HFFc6 (cell line): ENCODE data around the gene ASPN. TPM values are rescaled to one million over a fixed set of nuclear protein-coding genes. Genes with fewer than 3 reads are reported as not detected.
A peak's percentile ranks its signal among the peaks of the same experiment; 100 is the strongest.

Experiments
- DNase-seq: peaks from one replicate; pipeline ENCODE4 v3.0.0-alpha.2; 2018
- H3K27ac Mint-ChIP-seq: 2 replicates; pipeline ENCODE4 v1.8.0; 2020; ENCODE audit warnings: mild to moderate bottlenecking, mixed read lengths
- H3K27me3 Mint-ChIP-seq: 2 replicates; pipeline ENCODE4 v1.8.0; 2021; ENCODE audit warnings: mild to moderate bottlenecking, moderate library complexity, mixed read lengths; ENCODE audit not compliant: insufficient read depth
- H3K36me3 Mint-ChIP-seq: 2 replicates; pipeline ENCODE4 v1.8.0; 2021; ENCODE audit warnings: low read depth, mixed read lengths
- H3K4me1 Mint-ChIP-seq: 2 replicates; pipeline ENCODE4 v1.8.0; 2020; ENCODE audit warnings: low read depth, mixed read lengths
- H3K4me3 Mint-ChIP-seq: 2 replicates; pipeline ENCODE4 v1.8.0; 2020; ENCODE audit warnings: mild to moderate bottlenecking, moderate library complexity, mixed read lengths
- H3K9me3 Mint-ChIP-seq: 2 replicates; pipeline ENCODE4 v1.8.0; 2020; ENCODE audit warnings: mild to moderate bottlenecking, mixed read lengths
- CTCF ChIP-seq: fragments of 200-600 bp; sonication (generic); IDR thresholded peaks from 2 replicates; pipeline ENCODE4 v1.5.0; 2021; ENCODE audit warnings: antibody characterized with exemption, mild to moderate bottlenecking
- total RNA-seq, 6 experiments: library from RNA; stranded (reverse); fragmentation: NEBNext Ultra II Directional; extraction: Animal tissue kit (Norgen Biotek cat#: 25700); gene quantifications; 2 replicates in 1 of 6; 3 replicates in 5 of 6; pipeline ENCODE4 v1.2.3, GENCODE V29; 2021

Gene ASPN
- total RNA-seq, 6 experiments from 2014 or later = 4.0 to 6.7 (median 4.6) TPM

GRCh38 chr9:92474587-92474986 lies 7.7 kb downstream of the ASPN start:
- H3K4me1 Mint-ChIP-seq = peaks cover 5% of the 10 kb centered on the region
- no peak for TF ChIP-seq CTCF
- no peak overlapping the region for H3K4me3 Mint-ChIP-seq
- no peaks in the 10 kb centered on the region for H3K27me3 Mint-ChIP-seq
- no peak overlapping the region for H3K27ac Mint-ChIP-seq
- no peaks in the 10 kb centered on the region for H3K36me3 Mint-ChIP-seq
- no peaks in the 10 kb centered on the region for H3K9me3 Mint-ChIP-seq
- no peak for DNase-seq

- H3K27ac Mint-ChIP-seq = peak overlapping the region; percentile 70
- peaks cover 57% of the 10 kb centered on the region for H3K4me1 Mint-ChIP-seq
- DNase-seq = peak; percentile 62
- H3K27me3 Mint-ChIP-seq = no peaks in the 10 kb centered on the region
- no peak overlapping the region; the same call in 1 of the 2 replicates for H3K4me3 Mint-ChIP-seq
- TF ChIP-seq CTCF = no peak
- H3K9me3 Mint-ChIP-seq = no peaks in the 10 kb centered on the region
- H3K36me3 Mint-ChIP-seq = no peaks in the 10 kb centered on the region
These were observed 14.1 kb downstream of the ASPN start for GRCh38 chr9:92468206-92468605.

GRCh38 chr9:92467511-92467910 lies 14.8 kb downstream of the ASPN start:
- no peaks in the 10 kb centered on the region for H3K36me3 Mint-ChIP-seq
- H3K4me1 Mint-ChIP-seq = peaks cover 64% of the 10 kb centered on the region
- H3K27me3 Mint-ChIP-seq = no peaks in the 10 kb centered on the region
- H3K4me3 Mint-ChIP-seq = no peak overlapping the region
- no peak for TF ChIP-seq CTCF
- H3K9me3 Mint-ChIP-seq = no peaks in the 10 kb centered on the region
- no peak for DNase-seq
- no peak overlapping the region; the same call in 1 of the 2 replicates for H3K27ac Mint-ChIP-seq

- no peak overlapping the region for H3K4me3 Mint-ChIP-seq
- no peak for DNase-seq
- no peaks in the 10 kb centered on the region for H3K27me3 Mint-ChIP-seq
- peaks cover 67% of the 10 kb centered on the region for H3K4me1 Mint-ChIP-seq
- no peak for TF ChIP-seq CTCF
- H3K9me3 Mint-ChIP-seq = no peaks in the 10 kb centered on the region
- H3K27ac Mint-ChIP-seq = no peak overlapping the region
- H3K36me3 Mint-ChIP-seq = no peaks in the 10 kb centered on the region
These were observed 15.3 kb downstream of the ASPN start for GRCh38 chr9:92467041-92467440.

GRCh38 chr9:92463984-92464383 lies 18.3 kb downstream of the ASPN start:
- Mint-ChIP-seq H3K36me3 (no peaks in the 10 kb centered on the region), H3K4me1 (peaks cover 63% of the 10 kb centered on the region), H3K27me3 (no peaks in the 10 kb centered on the region; the same call in none of the 2 replicates), H3K9me3 (no peaks in the 10 kb centered on the region), H3K4me3 (peak overlapping the region; percentile 79), H3K27ac (peak overlapping the region; percentile 92)
- TF ChIP-seq CTCF = no peak
- DNase-seq = peak; percentile 95

- Mint-ChIP-seq H3K27me3 (no peaks in the 10 kb centered on the region; the same call in none of the 2 replicates), H3K27ac (peak overlapping the region; percentile 92), H3K36me3 (no peaks in the 10 kb centered on the region), H3K4me3 (peak overlapping the region; percentile 79), H3K4me1 (peaks cover 57% of the 10 kb centered on the region), H3K9me3 (no peaks in the 10 kb centered on the region)
- no peak for TF ChIP-seq CTCF
- DNase-seq = no peak
These were observed 18.9 kb downstream of the ASPN start for GRCh38 chr9:92463387-92463786.
